HG03196 (cell line): ENCODE measurements around the gene OXCT1.
"Not testable (repeated sequence)": the region's sequence is repeated elsewhere in the genome, so short reads cannot be mapped to it uniquely, and the experiment has no call there.

Experiments
- ATAC-seq: cut with Tn5 transposase; IDR thresholded peaks from one replicate; pipeline ENCODE4 v1.9.1; 2021; ENCODE audit not compliant: unreplicated experiment

Gene OXCT1

GRCh38 chr5:41874512-41875060 lies 4.4 kb upstream of the OXCT1 start:
- ATAC-seq = no peak

- ATAC-seq = no peak
Observed at GRCh38 chr5:41871852-41872251, 1.6 kb upstream of the OXCT1 start.

GRCh38 chr5:41870627-41871048 lies 413 bp upstream of the OXCT1 start:
- ATAC-seq = no peak

GRCh38 chr5:41869151-41869723 lies 988 bp downstream of the OXCT1 start:
- ATAC-seq = peak; percentile 4

GRCh38 chr5:41863871-41864486 lies 6.2 kb downstream of the OXCT1 start:
- no peak for ATAC-seq

GRCh38 chr5:41858890-41859289 lies 11.3 kb downstream of the OXCT1 start:
- no peak for ATAC-seq

- no peak for ATAC-seq
Observed at GRCh38 chr5:41857989-41858388, 12.2 kb downstream of the OXCT1 start.

- ATAC-seq = peak; percentile 83
Observed at GRCh38 chr5:41856644-41857491, 13.4 kb downstream of the OXCT1 start.

- no peak for ATAC-seq
Observed at GRCh38 chr5:41852293-41852692, 17.9 kb downstream of the OXCT1 start.

GRCh38 chr5:41851116-41851515 lies 19.1 kb downstream of the OXCT1 start:
- ATAC-seq = no peak

- ATAC-seq = no peak
Observed at GRCh38 chr5:41848983-41849382, 21.2 kb downstream of the OXCT1 start.

- ATAC-seq = not testable (repeated sequence)
Observed at GRCh38 chr5:41845751-41846150, 24.5 kb downstream of the OXCT1 start.

GRCh38 chr5:41844502-41844901 lies 25.7 kb downstream of the OXCT1 start:
- ATAC-seq = no peak

- ATAC-seq = peak; percentile 59
Observed at GRCh38 chr5:41843456-41844370, 26.5 kb downstream of the OXCT1 start.

- ATAC-seq = peak; percentile 79
Observed at GRCh38 chr5:41842777-41843176, 27.4 kb downstream of the OXCT1 start.

GRCh38 chr5:41841325-41841724 lies 28.9 kb downstream of the OXCT1 start:
- no peak for ATAC-seq

GRCh38 chr5:41840251-41840650 lies 30.0 kb downstream of the OXCT1 start:
- no peak for ATAC-seq

GRCh38 chr5:41837793-41838192 lies 32.4 kb downstream of the OXCT1 start:
- ATAC-seq = no peak

- ATAC-seq = no peak
Observed at GRCh38 chr5:41835645-41836044, 34.6 kb downstream of the OXCT1 start.

- no peak for ATAC-seq
Observed at GRCh38 chr5:41834506-41834905, 35.7 kb downstream of the OXCT1 start.

- no peak for ATAC-seq
Observed at GRCh38 chr5:41832430-41832829, 37.8 kb downstream of the OXCT1 start.
